ENCODE results near the gene MAGI1. TPM values are rescaled to one million over a fixed set of nuclear protein-coding genes. Genes with fewer than 3 reads are reported as not detected.

Gene MAGI1
- polyA plus RNA-seq, 3 donors = not detected

- H3K79me2 ChIP-seq (ENCODE audit: insufficient read depth, low read length) = no peaks in the 10 kb centered on the region
- TF ChIP-seq CTCF (IDR thresholded peaks at IDR 0.05) = no peak
- peaks cover 0 to 2% (median 0%) of the 10 kb centered on the region in 3 donors for H3K27me3 Mint-ChIP-seq (ENCODE audit: low read depth in 3 of 3)
- no peak for DNase-seq
- H3K9ac ChIP-seq (ENCODE audit: insufficient read depth, low read length, poor library complexity, severe bottlenecking) = no peak overlapping the region
- peaks cover 0 to 6% (median 1%) of the 10 kb centered on the region in 7 donors for H3K9me3 Mint-ChIP-seq
- H3K4me2 ChIP-seq (replicated peaks; ENCODE audit: extremely low read depth, low read length, poor library complexity, severe bottlenecking) = no peak overlapping the region
- no peak overlapping the region for H3K4me3 ChIP-seq (replicated peaks in 1 of 3; ENCODE audit: low read depth in 2 of 3, low read length in 3 of 3)
- H3K27ac Mint-ChIP-seq = no peak overlapping the region
- H3K27me3 ChIP-seq (ENCODE audit: control insufficient read depth in 2 of 2, insufficient read depth in 2 of 2, low read length in 2 of 2) = no peaks in the 10 kb centered on the region
- whole genome bisulfite sequencing (ENCODE audit: insufficient coverage) = no CpG with 5 or more reads among the region's 7 CpGs
- intact Hi-C loops (cut with micrococcal nuclease) = no loop called here
- H3K9me3 ChIP-seq (replicated peaks in 1 of 2; ENCODE audit: control insufficient read depth in 1 of 2, insufficient read depth in 1 of 2, low read length in 2 of 2) = peaks cover 0 to 4% of the 10 kb centered on the region in 2 donors
- no peaks in the 10 kb centered on the region for H3K36me3 Mint-ChIP-seq
- no peak overlapping the region for H2AFZ ChIP-seq (ENCODE audit: insufficient read depth, low read depth, low read length, poor library complexity, severe bottlenecking)
- H3K4me1 ChIP-seq (ENCODE audit: control insufficient read depth in 1 of 2, insufficient read depth in 2 of 2, low read length in 2 of 2) = no peaks in the 10 kb centered on the region
- no peaks in the 10 kb centered on the region for H3K36me3 ChIP-seq (replicated peaks in 1 of 2; ENCODE audit: control insufficient read depth in 1 of 2, insufficient read depth in 2 of 2, low read length in 2 of 2)
- no peaks in the 10 kb centered on the region for H4K20me1 ChIP-seq (ENCODE audit: insufficient read depth, low read length)
- no peak overlapping the region for H3K27ac ChIP-seq (ENCODE audit: low read depth in 1 of 2, low read length in 2 of 2)
- H3K4me1 Mint-ChIP-seq = no peaks in the 10 kb centered on the region
- no peak overlapping the region for H3K4me3 Mint-ChIP-seq
These were observed 544.8 kb downstream of the MAGI1 start for GRCh38 chr3:65493938-65494337.

- H3K36me3 Mint-ChIP-seq = no peaks in the 10 kb centered on the region
- 71% methylated on average over 6 of the region's 8 CpGs for WGBS (ENCODE audit: insufficient coverage)
- intact Hi-C loops (cut with micrococcal nuclease) = no loop called here
- H3K4me2 ChIP-seq (replicated peaks; ENCODE audit: extremely low read depth, low read length, poor library complexity, severe bottlenecking) = no peak overlapping the region
- H3K4me3 Mint-ChIP-seq = no peak overlapping the region
- H3K27ac Mint-ChIP-seq = no peak overlapping the region
- TF ChIP-seq CTCF (IDR thresholded peaks at IDR 0.05) = no peak
- H3K79me2 ChIP-seq (ENCODE audit: insufficient read depth, low read length) = no peaks in the 10 kb centered on the region
- H3K9ac ChIP-seq (ENCODE audit: insufficient read depth, low read length, poor library complexity, severe bottlenecking) = no peak overlapping the region
- H3K4me3 ChIP-seq (replicated peaks in 1 of 3; ENCODE audit: low read depth in 2 of 3, low read length in 3 of 3) = no peak overlapping the region
- peaks cover 0 to 2% (median 2%) of the 10 kb centered on the region in 3 donors for H3K27me3 Mint-ChIP-seq (ENCODE audit: low read depth in 3 of 3)
- peaks cover 0 to 4% of the 10 kb centered on the region in 2 donors for H3K9me3 ChIP-seq (replicated peaks in 1 of 2; ENCODE audit: control insufficient read depth in 1 of 2, insufficient read depth in 1 of 2, low read length in 2 of 2)
- H4K20me1 ChIP-seq (ENCODE audit: insufficient read depth, low read length) = no peaks in the 10 kb centered on the region
- no peaks in the 10 kb centered on the region for H3K4me1 ChIP-seq (ENCODE audit: control insufficient read depth in 1 of 2, insufficient read depth in 2 of 2, low read length in 2 of 2)
- H3K36me3 ChIP-seq (replicated peaks in 1 of 2; ENCODE audit: control insufficient read depth in 1 of 2, insufficient read depth in 2 of 2, low read length in 2 of 2) = no peaks in the 10 kb centered on the region
- no peak overlapping the region for H3K27ac ChIP-seq (ENCODE audit: low read depth in 1 of 2, low read length in 2 of 2)
- DNase-seq = no peak
- H3K9me3 Mint-ChIP-seq = peaks cover 0 to 6% (median 2%) of the 10 kb centered on the region in 7 donors
- H2AFZ ChIP-seq (ENCODE audit: insufficient read depth, low read depth, low read length, poor library complexity, severe bottlenecking) = no peak overlapping the region
- H3K4me1 Mint-ChIP-seq = no peaks in the 10 kb centered on the region
- no peaks in the 10 kb centered on the region for H3K27me3 ChIP-seq (ENCODE audit: control insufficient read depth in 2 of 2, insufficient read depth in 2 of 2, low read length in 2 of 2)
These were observed 545.3 kb downstream of the MAGI1 start for GRCh38 chr3:65493371-65493882.

Measured in CD14-positive monocyte (primary cell).